Stimulated activated CD4-positive, alpha-beta T cell treated with anti-CD3 and anti-CD28 coated beads, TNF-alpha, amount 100 ng/mL, for 48 hours (primary cell): Measurements from ENCODE around the gene MYPOP.

Experiments used
- DNase-seq, 3 donors: peaks; one replicate each; pipeline ENCODE4 v3.0.0-alpha.2; 2020; ENCODE audit warnings: low read depth in 3 of 3

MYPOP gene

GRCh38 chr19:45901912-45902650 is at the start of gene MYPOP:
TSS of gene MYPOP (minus strand) at chr19:45902613. CDS start at chr19:45901773, 840 bp downstream.
- no peak for DNase-seq

GRCh38 chr19:45947926-45948325 is 45.5 kb upstream of the MYPOP start:
- DNase-seq: no peak

GRCh38 chr19:45940515-45940805 is 38.0 kb upstream of the MYPOP start:
- DNase-seq: no peak

GRCh38 chr19:45939792-45940514 is 37.5 kb upstream of the MYPOP start:
- DNase-seq: no peak

- DNase-seq: no peak
Observed at GRCh38 chr19:45938733-45939319, 36.4 kb upstream of the MYPOP start.

GRCh38 chr19:45935267-45935666 is 32.9 kb upstream of the MYPOP start:
- DNase-seq: no peak

GRCh38 chr19:45934551-45935230 is 32.3 kb upstream of the MYPOP start:
- no peak for DNase-seq

- DNase-seq: no peak
Observed at GRCh38 chr19:45933759-45934158, 31.3 kb upstream of the MYPOP start.

- no peak for DNase-seq
Observed at GRCh38 chr19:45931055-45931454, 28.6 kb upstream of the MYPOP start.

GRCh38 chr19:45929247-45929646 is 26.8 kb upstream of the MYPOP start:
- DNase-seq: no peak

GRCh38 chr19:45927565-45928261 is 25.3 kb upstream of the MYPOP start:
- DNase-seq: peak; percentile 76 to 85 (median 82)

GRCh38 chr19:45924891-45925447 is 22.6 kb upstream of the MYPOP start:
- no peak for DNase-seq

- DNase-seq: no peak
Observed at GRCh38 chr19:45922281-45922680, 19.9 kb upstream of the MYPOP start.

- DNase-seq: no peak
Observed at GRCh38 chr19:45920458-45920857, 18.0 kb upstream of the MYPOP start.

GRCh38 chr19:45919678-45920077 is 17.3 kb upstream of the MYPOP start:
- no peak for DNase-seq

GRCh38 chr19:45918721-45919120 is 16.3 kb upstream of the MYPOP start:
- no peak for DNase-seq

- no peak for DNase-seq
Observed at GRCh38 chr19:45917421-45918091, 15.1 kb upstream of the MYPOP start.

- DNase-seq: no peak
Observed at GRCh38 chr19:45913874-45914830, 11.7 kb upstream of the MYPOP start, which contains the start of gene NANOS2. TSS of gene NANOS2 (minus strand) at chr19:45914778. CDS start at chr19:45914693, 85 bp downstream.

GRCh38 chr19:45911291-45911690 is 8.9 kb upstream of the MYPOP start:
- DNase-seq: no peak

GRCh38 chr19:45908956-45909355 is 6.5 kb upstream of the MYPOP start:
- DNase-seq: no peak
